GM18909 (cell line): ENCODE measurements around the gene NAPA.
A peak's percentile ranks its signal among the peaks of the same experiment; 100 is the strongest.
"Not testable (repeated sequence)": the region's sequence is repeated elsewhere in the genome, so short reads cannot be mapped to it uniquely, and the experiment has no call there.

Experiments used
- ATAC-seq: cut with Tn5 transposase; IDR thresholded peaks from one replicate; pipeline ENCODE4 v1.9.1; 2021; ENCODE audit warnings: mild to moderate bottlenecking; ENCODE audit not compliant: unreplicated experiment, poor library complexity

NAPA gene

DNA sequence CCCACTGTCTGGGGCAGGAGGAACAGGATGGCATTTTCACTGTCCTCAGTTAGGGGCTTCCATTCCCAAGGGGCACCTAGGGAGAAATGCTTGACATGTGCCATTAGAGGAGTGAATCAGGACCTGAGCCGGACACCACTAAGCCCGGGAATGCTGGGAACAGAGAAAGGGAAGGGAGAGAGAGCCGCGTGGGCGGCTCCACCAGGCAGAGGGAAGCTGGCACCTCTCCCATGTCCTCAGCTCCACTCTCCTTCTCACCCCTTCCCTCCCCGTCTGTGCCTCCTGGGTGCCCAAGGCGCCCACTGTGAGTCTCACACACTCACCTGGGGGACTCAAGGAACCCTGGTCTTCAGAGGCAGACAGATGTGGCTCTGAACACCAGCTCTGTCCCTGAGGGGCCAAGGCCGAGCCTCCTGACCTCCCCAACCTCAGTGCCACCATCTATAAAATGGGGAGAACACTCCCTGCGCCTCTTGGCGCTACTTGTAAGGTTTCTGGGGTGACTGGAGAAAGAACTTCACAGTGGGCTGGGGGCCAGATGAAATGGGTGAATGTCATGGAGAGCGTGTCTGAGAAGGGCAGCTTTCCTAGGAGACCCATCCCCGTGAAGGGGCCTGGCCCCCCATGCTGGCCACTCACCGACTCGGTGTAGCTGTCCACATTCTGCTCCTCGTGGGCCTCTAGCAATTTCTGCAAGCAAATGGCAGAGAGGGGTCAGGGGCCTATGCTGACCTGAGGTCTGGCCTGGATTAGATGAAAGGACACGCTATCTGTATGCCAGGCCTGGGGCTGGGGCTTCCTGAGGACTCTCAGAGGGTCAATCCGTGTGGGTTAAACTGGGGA, 25.6 kb downstream of the NAPA start:
- no peak for ATAC-seq

- no peak for ATAC-seq
Measured at GRCh38 chr19:47487551-47488515, 27.0 kb downstream of the NAPA start.

DNA sequence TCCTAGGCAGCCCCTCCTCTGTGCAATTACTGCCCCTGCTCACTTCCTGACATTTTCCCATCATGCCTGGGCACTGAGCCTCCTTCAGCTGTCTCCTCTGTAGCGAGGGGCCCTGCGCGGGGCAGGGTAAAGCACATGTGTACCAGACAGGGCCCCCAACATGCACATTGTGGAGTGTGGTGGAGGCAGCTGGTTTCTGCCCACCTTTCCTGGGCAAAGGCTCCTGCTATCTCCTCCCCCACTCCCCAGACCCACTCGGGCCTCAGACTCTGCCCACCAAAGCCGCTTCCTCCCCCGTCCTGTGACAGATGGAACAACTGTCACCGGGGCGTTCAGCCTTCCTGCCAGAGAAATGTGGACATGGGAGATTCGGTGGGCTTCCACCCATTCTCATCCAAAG, 28.0 kb downstream of the NAPA start:
- ATAC-seq, result no peak

- ATAC-seq, result not testable (repeated sequence)
Measured at GRCh38 chr19:47486220-47486619, 28.6 kb downstream of the NAPA start.

- no peak for ATAC-seq
Measured at GRCh38 chr19:47485210-47485609, 29.7 kb downstream of the NAPA start.

DNA sequence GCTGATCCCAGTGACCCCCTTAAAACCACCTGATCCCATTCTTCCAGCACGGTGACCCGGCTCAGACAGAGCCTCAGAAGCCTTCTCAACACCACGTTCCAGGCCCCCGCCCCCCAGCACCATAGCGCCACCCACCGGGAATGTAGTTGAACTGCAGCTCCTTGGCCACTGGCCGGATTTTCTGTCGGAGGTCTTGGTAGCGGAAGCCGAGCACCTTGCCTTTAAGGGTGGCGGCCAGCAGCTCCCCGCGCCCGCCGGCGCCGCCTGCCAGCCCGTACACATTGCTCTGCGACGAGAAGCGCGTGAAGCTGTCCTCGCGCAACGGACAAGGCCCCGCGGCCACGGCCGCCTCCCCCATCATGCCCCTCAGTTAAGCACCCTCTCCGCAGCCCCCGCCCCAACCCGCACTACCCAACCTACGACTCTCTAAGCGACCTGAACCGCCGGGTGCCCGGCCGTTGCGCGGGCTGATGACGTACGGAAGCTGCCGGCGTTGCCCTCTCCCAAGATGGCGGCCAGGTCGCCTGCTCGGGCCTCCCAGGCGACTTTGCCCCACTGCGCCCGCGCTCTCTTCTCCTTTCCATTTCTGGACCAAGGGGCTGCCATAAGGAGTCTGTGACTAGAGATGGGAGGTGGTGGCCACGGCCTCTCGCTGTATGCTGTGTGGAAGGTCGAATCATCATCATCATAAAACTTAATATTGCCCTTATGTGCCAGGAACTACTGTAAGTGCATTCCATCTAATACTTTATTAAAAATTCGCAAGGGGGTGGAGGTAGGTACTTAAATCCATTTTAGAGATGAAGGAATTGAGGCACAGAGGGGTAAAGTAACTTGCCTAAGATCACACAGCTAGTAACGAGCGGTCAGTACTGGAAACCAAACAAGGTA, 30.8 kb downstream of the NAPA start, which contains the start of gene KPTN:
TSS of gene KPTN (minus strand) at position 420 of the 891 bp plus-strand sequence. CDS start at position 361, 59 bp downstream.
- ATAC-seq, result peak; percentile 69

DNA sequence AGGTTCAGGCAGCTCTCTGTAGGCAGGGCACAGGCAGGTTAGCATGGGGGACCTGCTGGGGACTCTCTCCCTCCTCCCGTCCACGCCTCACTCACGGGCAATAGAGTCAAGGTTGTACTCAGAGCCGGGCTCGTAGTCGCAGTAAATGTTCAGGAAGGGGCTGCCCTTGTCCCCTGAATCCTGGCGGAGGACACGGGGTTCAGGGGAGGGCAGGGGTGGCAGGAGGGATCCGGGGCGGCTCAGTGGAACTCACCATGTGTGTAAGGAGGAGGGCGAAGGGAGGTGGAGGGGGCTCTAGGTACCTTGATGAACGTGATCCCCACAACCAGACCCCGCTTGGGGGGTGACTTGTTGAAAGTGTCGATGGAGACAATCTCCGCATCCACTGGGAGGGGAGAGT, 31.7 kb downstream of the NAPA start:
- ATAC-seq, result no peak

DNA sequence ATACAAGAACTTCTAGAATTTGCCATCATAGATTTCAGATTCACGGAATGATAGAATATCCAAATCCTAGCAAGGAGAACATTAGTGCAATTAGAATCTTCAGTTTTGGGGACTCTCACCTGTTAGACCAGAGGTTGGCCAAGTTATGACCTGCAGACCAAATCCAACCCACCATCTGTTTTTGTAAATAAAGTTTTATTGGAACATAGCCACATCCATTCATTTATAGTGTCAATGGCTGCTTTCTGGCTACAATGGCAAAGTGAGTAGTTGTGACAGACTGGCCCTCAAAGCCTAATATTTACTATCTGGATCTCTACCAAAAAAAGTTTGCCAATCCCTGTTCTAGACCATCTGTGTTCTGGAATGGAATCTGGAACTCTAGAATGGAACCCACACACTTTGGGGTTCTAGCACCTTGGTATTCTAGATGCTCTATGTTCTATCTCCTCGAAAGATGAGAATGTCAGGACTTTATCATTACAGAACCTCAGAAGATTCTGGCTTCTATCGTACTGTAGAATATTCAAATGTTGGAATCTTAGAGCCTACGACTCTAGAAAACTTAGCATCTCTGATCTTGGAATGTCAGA, 33.3 kb downstream of the NAPA start:
- ATAC-seq, result no peak

GRCh38 chr19:47480658-47481057, 34.2 kb downstream of the NAPA start:
- ATAC-seq, result no peak

GRCh38 chr19:47479701-47480503, 35.0 kb downstream of the NAPA start:
- ATAC-seq, result no peak

DNA sequence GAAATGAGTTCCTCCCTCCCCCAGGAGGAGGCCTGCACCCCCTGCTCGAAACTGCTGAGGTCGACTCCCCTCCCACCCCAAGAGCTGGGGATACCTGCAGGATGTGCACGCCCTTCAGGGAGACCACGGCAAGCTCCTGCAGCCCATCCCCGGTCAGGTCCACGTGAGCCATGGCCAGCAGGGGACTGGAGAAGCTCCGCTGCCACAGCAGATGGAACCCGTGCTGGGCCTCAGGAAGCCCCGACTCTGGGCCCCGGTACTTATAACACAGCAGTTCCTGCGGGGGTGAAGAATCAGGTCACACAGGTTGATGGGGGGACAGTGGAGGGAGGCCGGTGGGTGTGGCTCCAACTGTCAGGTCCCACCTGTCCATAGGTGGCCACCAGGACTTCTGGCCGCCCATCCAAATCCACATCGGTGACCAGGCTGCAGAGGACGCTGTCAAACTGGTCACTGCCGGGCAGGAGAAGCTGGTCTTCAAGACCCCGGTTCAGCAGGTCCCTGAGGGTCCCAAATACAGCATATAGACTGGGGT, 38.4 kb downstream of the NAPA start:
- no peak for ATAC-seq

GRCh38 chr19:47475465-47475864, 39.4 kb downstream of the NAPA start:
- ATAC-seq, result no peak

GRCh38 chr19:47473336-47473735, 41.5 kb downstream of the NAPA start:
- no peak for ATAC-seq

DNA sequence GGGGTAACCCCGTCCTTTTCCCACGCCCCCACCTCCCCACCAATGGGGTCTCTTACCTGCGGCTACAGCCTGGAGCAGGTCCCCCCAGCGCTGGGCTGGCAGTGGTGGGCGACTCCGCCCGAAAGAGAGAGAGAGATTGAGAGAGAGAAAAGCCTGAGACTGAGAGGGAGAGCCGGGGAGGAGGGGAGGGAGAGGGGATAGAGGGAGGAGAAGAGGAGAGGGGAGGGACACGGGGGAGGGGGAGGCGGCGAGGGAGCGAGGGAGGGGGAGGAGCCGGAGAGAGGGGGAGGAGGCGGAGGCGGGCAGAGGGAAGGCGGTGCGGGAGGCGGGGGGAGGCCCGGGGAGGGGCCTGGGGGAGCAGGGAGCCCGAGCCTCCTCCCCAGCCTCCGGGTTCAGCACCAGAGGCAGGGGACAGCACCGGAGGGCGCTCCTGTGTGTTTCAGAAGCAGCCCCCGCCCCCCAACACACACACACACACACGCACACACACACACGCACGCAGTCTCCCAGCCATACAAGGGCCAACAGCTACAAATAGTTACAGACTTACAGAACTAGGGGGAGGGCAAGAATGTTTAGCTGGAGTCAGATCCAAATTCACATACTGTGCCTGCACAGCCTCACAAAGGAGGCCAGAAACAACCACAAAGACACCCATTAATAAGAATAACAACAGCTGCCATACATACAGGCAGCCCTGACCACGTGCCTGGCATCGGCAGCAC, 43.0 kb downstream of the NAPA start, which contains the start of gene SLC8A2:
TSS of gene SLC8A2 (minus strand) at position 161 of the 725 bp plus-strand sequence. CDS start 5,490 bp downstream, outside the sequence.
- ATAC-seq, result no peak

DNA sequence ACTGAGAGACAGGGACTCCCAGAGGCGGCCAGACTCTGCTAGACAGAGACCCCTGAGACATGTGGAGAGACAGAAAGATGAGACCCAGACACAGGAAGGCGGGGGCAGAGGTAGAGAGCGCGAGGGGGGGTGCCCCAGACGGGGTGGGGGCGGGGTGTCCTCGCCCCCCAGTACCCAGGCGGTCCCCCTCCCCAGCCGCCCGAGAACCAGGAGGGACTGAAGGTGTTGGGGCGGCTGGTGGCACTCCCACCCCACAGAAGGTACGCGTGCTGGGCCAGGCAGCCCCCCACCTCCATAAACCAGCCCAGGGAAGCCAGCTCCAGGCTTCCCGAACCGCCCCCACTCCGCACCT, 43.5 kb downstream of the NAPA start:
- no peak for ATAC-seq

DNA sequence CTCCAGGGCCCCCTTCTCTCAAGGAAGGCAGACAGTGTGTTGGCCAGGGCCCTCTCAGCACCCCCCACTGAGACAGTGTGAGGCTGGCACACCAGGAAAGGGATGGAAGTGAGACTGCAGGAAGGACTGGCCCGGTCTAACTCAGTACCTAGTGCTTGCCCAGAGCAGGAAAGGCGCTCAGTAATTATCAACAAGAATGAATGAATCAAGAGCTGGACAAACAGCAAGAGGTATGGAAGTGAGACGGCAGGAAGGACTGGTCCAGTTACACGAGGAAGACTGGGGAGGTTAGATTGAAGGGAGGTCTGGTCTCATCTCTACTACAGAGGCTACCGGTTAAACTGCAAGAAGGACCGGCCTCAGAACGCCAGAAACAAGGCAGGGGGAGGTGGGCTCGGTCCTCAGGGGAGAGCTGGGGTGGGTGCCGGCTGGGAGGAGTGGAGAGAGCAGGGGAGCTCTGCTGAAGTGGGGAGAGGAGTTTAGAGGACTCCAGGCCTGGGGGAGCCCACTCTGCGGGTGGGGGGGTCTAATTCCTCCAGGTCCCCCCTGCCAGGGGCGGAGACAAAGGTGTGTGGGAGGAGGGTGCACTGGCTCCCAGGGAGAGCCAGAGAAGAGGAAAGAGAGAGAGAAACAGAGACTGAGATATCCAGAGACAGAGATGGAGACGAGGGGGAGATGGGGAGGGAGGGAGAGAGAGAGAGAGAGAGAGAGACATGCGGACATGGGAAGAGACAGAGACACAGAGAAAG, 44.2 kb downstream of the NAPA start:
- ATAC-seq, result no peak

- ATAC-seq, result no peak
Measured at GRCh38 chr19:47469719-47470118, 45.1 kb downstream of the NAPA start.
